HEK293 (cell line): ENCODE results near the gene DEUP1.

Source experiments
- CTCF ChIP-seq: fragments of 450-650 bp; formaldehyde crosslinking; IDR thresholded peaks from 2 replicates; pipeline ENCODE4 v1.5.1; 2016; ENCODE audit warnings: missing biosample characterization, missing genetic modification characterization
- REPIN1 ChIP-seq: fragments of 450-650 bp; formaldehyde crosslinking; IDR thresholded peaks from 2 replicates; pipeline ENCODE4 v1.5.1; 2017; ENCODE audit warnings: missing biosample characterization, missing genetic modification characterization, low read depth
- SP3 ChIP-seq: fragments of 450-650 bp; formaldehyde crosslinking; IDR thresholded peaks from 2 replicates; pipeline ENCODE4 v1.5.1; 2016; ENCODE audit warnings: missing biosample characterization, missing genetic modification characterization
- ZNF114 ChIP-seq: fragments of 450-650 bp; formaldehyde crosslinking; IDR thresholded peaks from 2 replicates; pipeline ENCODE4 v1.5.0; 2017; ENCODE audit warnings: missing biosample characterization, missing genetic modification characterization
- ZNF239 ChIP-seq: fragments of 450-650 bp; formaldehyde crosslinking; IDR thresholded peaks from 2 replicates; pipeline ENCODE4 v1.5.1; 2016; ENCODE audit warnings: missing biosample characterization, missing genetic modification characterization
- ZNF548 ChIP-seq: fragments of 450-650 bp; formaldehyde crosslinking; IDR thresholded peaks from 2 replicates; pipeline ENCODE4 v1.5.1; 2016; ENCODE audit warnings: missing biosample characterization, missing genetic modification characterization
- ZNF549 ChIP-seq: fragments of 450-650 bp; IDR thresholded peaks from 2 replicates; pipeline ENCODE4 v1.5.1; 2018; ENCODE audit warnings: missing biosample characterization, missing genetic modification characterization, mild to moderate bottlenecking, inconsistent platforms, moderate library complexity
- ZNF747 ChIP-seq: fragments of 450-650 bp; formaldehyde crosslinking; IDR thresholded peaks from 2 replicates; pipeline ENCODE4 v1.5.1; 2016; ENCODE audit warnings: missing biosample characterization, missing genetic modification characterization
- ZNF76 ChIP-seq: fragments of 450-650 bp; formaldehyde crosslinking; IDR thresholded peaks from 2 replicates; pipeline ENCODE4; 2016; ENCODE audit warnings: low read depth, missing biosample characterization, missing genetic modification characterization, borderline replicate concordance
- ZNF843 ChIP-seq: fragments of 450-650 bp; formaldehyde crosslinking; IDR thresholded peaks from 2 replicates; pipeline ENCODE4 v1.5.1; 2016; ENCODE audit warnings: missing biosample characterization, missing genetic modification characterization

GRCh38 chr11:93285430-93285829 is 45.1 kb upstream of the DEUP1 start:
- no peak for TF ChIP-seq ZNF548 (tag by site-specific recombination)
- no peak for TF ChIP-seq ZNF549
- TF ChIP-seq ZNF747: no peak
- no peak for TF ChIP-seq ZNF114 (tag by site-specific recombination)
- TF ChIP-seq ZNF76 (tag by site-specific recombination): no peak
- no peak for TF ChIP-seq ZNF239 (tag by site-specific recombination)
- no peak for TF ChIP-seq CTCF (tag by site-specific recombination)
- TF ChIP-seq SP3 (tag by site-specific recombination): no peak
- TF ChIP-seq REPIN1 (tag by site-specific recombination): no peak
- TF ChIP-seq ZNF843 (tag by site-specific recombination): no peak
